ENCODE data around the gene F8.
"Not testable (repeated sequence)": the region's sequence is repeated elsewhere in the genome, so short reads cannot be mapped to it uniquely, and the experiment has no call there.

- TF ChIP-seq CTCF (conservative IDR thresholded peaks at IDR 0.05; ENCODE audit: low read depth, low read length); EZH2phosphoT487 (IDR thresholded peaks at IDR 0.05; ENCODE audit: borderline replicate concordance, low read length); EZH2 (IDR thresholded peaks at IDR 0.05; ENCODE audit: low read length, unreplicated experiment): not testable (repeated sequence)
Observed at GRCh38 chrX:154825586-154825985, 196.9 kb downstream of the F8 start.
